HuH-7.5 (cell line): Measurements from ENCODE around the gene TMEM100.

ENCODE experiments used
- DNase-seq: peaks from one replicate; pipeline ENCODE4 v3.0.0; 2011; ENCODE audit warnings: low spot score

Gene TMEM100

DNA sequence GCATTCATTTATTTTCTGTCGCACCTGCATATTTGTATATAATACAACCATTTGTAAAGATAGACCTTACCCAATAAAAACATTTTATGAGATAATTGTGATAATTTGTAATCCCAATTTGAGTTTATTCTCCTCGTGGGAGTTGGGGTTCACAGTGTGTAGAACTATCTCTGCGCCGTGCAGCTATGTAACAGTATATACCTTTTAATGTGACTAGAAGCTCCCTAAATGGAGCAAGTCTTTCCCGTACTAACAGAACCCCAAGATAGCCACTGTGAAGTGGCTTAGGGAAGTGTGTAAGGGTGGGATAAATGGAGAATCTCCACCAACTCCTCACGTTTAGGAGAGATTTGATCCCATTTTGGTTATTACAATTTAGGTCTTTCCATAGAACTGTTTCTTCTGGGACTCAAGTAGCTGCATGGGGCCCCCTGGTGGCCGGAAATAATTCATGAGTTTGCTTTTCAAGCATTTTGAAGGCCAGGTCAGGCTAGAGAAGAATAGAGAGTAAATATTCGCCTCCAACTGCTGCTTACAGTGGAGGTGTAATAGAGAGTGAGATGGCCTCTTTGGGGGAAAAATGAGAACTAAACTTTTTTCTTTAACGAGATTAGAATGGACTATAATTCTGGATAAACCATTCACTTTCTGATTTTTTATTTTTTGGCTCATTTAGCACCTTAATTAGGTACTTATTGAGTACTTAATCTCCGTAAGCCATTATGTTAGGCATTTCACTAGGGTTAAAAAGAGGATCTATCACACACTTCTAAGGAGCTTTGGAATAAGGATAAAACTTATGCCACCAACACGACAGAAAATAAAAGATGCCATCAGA lies 4.5 kb downstream of the TMEM100 start:
- peak; percentile 5 for DNase-seq

DNA sequence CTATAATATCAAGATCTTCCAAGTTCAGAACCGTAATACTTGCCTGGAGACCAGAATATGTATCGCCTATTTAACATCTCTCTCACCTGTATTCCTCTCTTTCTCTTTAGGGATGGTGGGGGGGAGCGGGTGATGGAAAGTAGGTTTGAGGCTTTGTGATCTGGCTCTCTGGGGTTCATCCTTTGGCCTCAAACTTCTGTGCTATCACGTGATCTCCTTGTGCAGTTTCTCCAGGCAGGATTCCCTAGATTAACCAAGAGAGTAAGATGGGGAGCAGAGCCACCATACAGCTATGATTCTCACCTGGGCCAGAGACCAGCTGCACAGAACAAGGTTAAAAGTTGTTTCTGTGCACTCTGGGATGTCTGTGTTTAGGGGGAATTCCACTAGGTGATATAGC lies 5.2 kb downstream of the TMEM100 start:
- no peak for DNase-seq

DNA sequence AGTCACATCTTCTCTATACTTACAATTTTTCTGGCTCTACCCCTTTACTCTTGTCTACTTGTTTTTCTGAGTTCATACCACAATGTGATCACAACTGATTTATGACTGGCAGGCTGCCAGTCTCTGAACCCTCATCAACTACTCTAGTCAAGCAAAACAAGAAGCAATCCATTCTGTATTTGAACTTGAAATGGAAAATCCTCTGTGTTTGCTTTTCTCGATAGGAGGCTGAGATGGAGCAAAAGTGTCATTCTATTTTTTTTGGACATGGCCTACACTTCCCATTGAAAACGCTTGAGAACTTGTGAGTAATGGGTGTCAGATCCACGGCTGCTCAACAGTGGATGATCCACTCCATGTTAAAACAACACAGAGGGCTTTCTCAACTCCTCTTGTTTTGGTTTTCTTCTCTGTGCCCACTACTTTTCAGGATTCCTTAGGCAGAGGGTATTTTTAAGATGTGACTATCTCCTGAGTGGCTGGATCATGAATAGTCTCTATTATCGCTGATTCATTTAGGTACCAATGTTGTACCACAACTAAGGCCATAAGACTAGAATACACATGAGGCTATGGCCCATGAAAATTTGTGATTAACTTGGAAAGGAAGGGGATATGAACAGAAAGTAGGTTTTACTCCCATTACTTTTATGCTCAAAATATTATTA lies 11.7 kb downstream of the TMEM100 start:
- DNase-seq, result no peak

DNA sequence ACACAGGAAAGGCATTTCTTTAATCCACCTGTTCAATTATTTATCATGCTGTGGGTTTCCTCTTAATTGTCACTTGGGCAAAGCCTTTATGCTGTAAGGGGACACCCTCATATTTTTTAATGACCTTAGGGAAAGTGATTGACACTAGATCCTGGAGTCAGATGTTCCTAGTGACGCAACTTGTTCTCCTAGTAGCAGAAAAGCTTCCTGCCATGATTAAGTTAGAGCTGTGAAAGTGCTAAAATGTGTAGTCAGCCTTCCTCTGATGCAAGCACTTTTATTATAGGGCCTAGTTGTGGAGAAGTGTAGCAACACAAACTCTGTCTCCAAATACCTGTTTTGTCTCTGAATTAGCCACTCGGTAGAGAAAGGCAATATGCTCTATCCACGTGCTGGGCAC lies 12.3 kb downstream of the TMEM100 start:
- DNase-seq, result no peak

DNA sequence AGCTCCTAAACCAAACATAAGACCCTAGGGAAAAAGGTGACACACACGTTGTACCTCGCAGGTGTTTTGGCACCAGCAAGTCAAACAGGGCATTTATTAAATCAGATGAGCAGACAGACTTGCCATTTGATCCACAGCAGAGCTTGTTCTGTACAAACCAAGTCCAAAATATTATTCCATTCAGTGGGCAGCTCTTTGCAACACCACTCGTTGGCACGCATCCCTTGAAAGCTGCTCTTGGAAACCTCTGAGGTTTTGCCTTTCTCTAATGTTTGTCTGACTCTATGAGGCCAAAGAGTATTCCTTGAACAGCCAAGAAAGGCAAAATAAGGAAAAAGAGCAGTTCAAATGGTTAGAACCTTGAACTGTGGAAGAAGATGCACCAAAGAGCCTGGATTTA lies 12.7 kb downstream of the TMEM100 start:
- DNase-seq, result no peak

DNA sequence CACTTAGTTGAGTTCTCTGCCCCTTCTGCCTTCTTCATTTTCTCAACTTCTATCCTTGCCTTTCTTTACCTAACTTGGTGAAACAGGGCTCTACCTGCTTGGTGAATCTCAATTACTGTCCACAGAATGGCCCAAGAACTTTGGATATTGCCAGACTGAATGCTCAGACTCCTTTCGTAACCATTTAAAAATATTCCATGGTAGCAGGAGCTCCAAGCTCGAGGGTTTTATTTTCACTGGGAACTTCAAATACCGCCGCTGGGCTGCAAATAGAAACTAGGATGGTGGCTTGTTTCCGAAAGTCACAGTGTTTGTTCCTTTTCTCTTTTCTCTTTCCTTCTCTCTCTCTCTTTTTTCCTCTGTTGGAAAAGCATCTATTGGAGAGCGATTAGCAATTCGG lies 13.2 kb downstream of the TMEM100 start:
- DNase-seq, result no peak

DNA sequence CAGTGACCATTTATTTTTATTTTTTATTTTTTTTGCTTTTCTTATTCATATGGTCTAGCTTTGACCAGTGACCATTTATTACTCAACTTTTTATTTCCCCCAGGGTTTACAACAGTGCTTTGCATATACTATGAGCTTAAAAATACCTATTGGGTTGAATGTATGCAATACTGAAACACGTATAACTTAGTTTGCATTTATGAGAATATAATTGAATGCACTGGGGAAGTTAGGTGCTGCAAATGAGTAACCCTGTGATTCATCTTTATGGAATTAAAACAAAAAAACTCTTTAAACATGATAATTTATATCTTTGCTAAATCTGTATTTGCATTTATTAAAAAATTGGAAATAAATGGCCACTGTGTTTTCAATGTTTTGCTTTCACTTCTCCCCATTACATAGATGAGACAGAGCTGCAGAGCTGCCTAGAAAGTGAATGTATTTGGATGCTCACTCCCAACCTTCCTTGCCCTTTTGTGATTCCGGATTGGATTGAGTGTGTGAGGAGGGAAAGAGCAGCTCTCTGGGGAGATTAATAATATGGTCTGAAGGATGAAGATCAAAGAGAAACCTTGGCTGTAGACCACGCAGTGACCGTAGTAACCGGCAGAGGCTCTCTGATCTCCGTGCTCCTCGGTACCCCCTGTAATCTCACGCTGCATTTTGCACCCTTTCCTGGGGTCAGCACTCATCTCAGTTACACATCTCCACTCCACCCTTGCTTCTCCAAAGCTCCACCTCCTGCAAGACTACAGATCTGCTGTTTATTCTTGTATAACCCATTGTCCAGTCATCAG lies 14.3 kb downstream of the TMEM100 start:
- DNase-seq, result no peak

DNA sequence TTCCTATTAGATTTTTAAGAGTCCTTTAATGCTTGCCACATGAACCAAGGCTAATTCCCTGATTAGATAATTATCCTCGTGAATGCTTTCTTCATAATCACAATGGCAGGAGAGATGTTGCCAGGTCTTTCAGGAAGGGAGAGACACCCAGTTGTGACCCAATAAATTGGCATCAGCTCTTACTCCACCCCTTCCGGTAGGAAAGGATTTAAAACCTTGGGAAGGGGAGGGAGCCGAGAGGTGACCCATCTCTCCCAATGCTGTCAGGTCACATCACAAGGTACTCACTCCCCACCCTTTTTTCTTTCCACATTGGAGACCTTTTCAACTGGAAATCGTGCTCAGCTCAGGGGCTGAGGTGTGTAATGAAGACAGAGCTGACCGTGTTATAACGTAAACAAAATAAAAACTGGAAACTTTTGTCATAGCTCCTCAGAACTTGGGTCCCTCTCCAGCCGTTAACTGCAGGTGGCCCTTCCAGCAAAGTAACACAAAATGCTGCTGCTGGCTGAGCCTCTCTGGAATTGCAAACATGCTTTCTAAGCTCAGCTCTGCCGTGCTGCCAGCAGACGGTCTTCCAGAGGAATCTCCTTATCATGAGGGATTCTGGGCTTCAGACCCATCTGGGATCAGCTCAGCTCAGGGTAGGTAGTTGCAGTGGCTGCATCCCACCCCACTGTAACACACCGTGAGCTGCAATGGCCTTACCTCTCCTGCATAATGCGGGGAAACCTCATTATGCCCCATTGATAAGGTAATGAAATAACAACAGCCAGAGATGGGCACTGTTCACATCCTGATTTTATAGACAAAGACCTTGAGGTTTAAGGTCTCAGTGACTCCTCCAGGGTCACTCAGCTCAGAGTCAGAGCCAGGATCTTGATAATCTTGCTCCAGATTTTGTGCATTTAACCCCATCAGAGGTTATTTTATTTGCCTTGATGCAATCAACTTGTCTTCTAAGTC lies 15.6 kb downstream of the TMEM100 start:
- no peak for DNase-seq

DNA sequence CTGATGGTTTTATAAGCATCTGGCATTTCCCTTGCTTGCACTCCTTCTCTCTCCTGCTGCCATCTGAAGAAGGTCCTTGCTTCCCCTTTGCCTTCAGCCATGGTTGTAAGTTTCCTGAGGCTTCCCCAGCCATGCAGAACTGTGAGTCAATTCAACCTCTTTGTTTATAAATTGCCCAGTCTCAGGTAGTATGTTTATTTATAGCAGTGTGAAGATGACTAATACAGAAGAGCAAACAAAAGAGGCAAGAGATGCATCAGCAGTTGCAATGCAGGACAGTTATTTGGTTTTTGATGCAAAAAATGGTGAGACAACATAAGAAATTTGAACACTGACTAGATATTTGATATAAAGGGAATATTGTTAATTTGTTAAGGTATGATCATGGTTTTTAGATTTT lies 16.8 kb downstream of the TMEM100 start:
- no peak for DNase-seq

DNA sequence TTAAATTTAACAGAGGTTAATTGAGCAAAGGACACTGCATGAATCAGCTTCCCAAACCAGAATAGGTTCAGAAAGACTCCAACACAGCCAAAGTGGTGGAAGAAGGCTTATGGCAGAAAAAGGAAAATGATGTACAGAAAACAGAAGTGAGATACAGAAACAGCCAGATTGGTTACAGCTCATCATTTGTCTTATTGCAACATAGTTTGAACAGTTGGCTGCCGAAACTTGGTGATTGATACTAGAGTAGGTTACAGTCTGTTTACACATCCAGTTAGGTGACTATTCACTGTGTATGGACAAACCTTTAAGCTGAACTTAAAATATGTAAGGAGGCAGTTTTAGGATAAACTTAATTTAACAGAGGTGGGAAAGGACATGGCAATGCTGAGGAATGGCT lies 18.3 kb downstream of the TMEM100 start:
- DNase-seq, result no peak

DNA sequence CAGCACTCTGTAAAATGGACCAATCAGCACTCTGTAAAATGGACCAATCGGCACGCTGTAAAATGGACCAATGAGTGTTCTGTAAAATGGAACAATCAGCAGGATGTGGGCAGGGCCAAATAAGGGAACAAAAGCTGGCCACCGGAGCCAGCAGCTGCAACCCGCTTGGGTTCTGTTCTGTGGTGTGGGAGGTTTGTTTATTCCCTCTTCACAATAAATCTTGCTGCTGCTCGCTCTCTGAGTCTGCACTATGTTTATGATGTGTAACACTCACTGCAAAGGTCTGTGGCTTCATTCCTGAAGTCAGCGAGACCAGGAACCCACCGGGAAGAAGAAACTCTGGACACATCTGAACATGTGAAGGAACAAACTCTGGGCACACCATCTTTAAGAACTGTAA lies 20.5 kb downstream of the TMEM100 start:
- no peak for DNase-seq

DNA sequence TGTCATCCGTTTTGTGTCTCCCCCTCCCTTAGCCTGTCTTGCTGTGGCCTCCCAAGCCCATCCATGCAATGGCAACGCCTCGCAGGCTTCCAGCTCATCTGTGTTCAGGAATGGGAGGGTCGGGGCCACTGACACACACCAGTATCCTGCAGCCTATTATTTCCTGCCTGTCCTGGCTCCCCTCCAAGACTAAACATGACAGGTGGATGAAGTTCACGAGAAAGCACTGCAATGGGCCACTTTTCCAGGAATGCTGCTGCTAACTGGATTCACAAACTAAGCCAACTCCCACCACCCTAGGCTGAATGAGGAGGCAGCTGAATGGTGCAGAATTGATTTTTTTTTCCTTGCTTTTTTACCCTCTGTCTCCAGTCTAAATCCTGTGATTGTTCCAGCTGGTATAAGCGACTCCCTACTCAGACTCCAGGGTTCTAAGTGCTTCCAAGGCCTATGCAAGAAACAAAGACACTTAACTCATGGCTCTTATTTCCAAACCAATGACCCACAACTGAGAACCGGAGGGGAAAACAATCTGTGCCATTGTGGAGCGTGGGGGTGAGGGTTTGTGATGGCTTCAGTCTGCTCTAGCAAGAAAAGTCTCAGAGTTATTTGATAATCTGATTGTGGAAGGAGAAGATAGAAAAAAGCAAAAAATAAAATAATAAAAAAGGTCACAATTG lies 23.3 kb downstream of the TMEM100 start:
- DNase-seq, result no peak

DNA sequence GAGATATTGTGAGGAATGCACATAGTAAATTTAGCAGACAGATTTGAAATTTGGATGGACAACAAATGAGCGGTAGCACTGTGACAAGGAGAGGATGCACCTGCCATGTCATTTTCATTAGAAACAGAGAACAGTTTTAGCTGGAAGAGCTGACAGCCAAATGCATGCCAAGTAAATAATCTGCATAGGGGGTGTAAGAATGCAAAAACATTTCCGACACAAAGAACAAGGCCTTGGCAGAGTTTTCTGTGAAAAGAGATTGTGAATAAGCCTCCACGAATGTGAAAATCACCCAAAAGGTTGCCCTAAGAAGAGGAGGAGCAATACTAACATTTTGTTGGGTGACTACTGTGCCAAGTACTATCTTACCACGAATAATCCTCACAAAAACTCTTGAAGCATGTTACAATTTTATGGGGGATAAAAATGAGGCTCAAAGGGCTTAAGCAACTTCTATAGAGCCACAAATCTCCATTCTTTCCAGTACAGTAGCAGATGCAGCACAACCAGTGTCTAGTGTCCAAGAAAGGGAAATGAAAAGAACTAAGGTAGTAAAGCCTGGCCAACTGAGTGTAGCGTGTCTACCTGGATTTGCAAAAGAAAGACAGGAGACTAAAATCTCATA lies 28.3 kb downstream of the TMEM100 start:
- DNase-seq, result no peak

DNA sequence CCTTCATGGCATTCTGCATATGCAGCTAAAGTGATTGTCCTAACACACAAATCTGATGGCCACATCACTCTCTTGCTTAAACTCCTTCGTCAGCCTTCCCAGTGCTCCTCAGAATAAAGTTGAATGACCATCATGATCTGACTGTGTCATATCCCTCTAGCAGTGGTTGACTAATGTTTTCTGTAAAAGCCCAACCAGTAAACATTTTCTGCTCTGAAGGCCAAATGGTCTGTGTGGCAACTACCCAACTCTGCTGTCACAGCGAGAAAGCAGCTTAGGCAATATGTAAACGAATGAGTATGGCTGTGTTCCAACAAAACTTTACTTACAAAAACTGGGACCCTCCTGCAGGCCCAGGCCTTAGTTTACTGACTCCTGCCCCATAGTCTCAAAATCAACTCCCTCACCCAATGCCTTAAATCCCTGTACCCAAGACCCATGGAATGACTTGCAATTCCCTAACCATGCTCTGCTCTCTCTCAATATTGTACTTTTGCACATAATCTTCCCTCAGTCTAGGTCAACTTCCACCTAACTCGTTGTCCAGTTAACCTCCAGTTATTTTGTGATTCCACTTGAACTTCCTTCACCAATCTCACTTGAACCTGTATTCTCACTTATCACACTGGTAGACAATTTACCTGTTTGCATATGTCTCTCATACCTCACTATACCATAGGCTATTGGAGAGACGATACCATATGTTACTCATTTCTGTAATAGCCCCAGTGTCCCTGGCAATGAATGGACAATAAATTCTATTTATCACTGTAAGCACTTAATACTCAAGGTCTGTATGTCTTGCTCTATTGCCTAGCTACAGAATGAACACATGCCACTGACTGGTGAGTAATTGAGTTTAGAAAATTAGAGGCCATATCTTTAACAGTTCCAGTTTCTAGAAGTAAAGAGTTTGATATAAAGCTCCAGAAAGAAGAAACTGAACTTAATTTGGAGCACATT lies 29.1 kb downstream of the TMEM100 start:
- DNase-seq, result no peak

DNA sequence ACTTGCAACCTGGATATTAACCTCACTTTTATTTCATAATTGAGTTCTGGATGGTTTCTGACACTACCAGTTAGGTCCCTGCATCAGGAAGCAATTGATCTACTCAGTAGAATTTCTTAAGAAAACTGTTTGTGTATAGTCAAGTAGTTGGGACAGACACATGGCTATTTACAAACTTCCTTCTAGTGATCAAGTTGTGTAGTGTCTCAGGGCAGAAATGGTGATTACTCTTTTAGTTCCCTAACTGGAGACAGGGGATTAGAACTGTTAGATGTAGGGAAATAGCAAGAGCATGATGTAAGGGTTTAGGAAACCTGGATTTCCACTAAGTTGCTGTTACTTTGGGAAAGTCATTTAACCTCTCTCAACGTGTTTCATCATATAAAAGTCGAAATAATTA lies 30.4 kb downstream of the TMEM100 start:
- no peak for DNase-seq

DNA sequence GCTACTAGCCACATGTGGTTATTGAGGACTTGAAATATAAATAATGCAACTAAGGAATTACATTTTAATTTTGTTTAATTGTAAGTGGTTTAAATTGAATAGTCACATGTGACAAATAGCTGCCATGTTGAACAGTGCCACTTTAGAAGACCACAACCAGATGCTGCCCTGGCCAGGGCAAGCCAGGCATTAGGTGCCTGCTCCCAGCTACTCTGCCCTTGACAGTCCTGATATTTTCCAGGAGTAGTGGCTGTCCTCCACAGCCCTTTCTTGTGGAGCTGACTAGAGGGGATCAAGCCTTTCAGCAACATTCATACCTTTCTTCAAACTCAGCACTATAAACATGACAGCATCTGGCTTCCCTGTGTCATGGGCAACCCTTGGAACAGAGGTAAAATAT lies 31.0 kb downstream of the TMEM100 start:
- no peak for DNase-seq

DNA sequence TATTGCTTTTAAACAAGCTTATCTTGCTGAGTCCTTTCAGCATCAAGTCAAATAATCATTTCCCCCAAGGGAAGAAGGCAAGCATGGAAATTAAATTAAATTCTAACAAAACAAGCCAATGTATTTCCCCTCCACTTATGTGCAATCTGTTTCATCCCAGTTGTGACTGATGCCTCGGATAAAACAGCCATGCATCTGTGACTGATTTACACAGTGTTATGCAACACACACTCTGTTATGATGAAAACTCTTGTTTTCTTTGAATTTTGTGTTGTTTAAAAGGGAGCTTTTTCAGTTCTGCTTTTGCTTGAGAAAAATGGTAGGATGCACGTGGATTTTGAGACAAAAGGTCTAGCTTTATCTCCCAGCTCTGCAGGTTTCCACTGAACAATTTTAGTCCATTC lies 32.6 kb downstream of the TMEM100 start:
- no peak for DNase-seq

DNA sequence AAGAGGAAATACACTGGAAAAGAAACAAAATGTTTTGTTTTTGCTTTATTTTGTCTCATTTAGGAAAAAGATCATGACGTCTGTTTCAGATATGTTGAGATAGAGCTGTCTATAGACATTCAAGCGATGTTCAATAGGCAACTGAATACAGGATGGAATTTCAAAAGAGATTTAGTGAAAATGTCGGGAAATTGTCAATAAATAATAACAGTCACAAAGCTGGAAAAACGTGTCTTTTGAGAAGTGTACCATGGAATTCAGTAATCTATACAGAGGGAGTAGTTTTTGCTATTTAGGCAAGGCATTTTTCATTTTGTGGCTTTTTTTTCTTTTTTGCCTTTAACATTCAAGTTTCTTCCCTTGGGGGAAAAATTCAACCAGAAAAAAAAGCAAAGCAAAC lies 33.0 kb downstream of the TMEM100 start:
- DNase-seq, result no peak

DNA sequence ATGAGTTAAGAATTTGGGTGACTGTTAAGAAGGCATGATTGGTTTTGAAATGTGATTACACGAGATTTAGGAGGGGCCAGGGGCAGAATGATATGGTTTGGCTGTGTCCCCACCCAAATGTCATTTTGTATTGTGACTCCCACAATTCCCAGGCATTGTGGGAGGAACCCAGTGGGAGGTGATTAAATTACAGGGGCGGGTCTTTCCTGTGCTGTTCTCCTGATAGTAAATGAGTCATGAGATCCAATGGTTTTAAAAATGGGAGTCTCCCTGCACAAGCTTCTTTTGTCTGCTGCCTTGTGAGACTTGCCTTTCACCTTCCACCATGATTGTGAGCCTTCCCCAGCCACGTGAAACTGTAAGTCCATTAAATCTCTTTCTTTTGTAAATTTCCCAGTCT lies 34.6 kb downstream of the TMEM100 start:
- DNase-seq, result no peak

DNA sequence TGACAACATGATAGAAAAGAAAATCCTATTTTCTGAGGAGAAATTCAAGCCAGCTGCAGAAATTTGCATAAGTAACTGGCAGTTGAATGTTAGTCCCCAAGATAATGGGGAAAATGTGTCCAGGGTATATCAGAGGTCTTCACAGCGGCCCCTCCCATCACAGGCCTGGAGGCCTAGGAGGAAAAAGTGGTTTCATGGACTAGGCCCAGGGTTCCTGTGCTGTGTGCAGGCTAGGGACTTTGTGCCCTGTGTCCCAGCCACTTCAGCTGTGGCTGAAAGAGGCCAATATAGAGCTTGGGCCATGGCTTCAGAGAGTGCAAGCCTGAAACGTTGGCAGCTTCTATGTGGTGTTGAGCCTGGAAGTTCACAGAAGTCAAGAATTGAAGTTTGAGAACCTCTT lies 35.6 kb downstream of the TMEM100 start:
- no peak for DNase-seq
